ENCODE results near the gene DIPK1C.

GRCh38 chr18:74430231-74430630 is 26.9 kb downstream of the DIPK1C start:
- no peak for TF ChIP-seq RCOR1 (IDR thresholded peaks at IDR 0.05; ENCODE audit: borderline replicate concordance in 1 of 2, low read depth in 2 of 2, low read length in 2 of 2)
- TF ChIP-seq ZNF449 (CRISPR knock-in tag; IDR thresholded peaks at IDR 0.05), result no peak
- TF ChIP-seq ZBTB49 (CRISPR knock-in tag; IDR thresholded peaks at IDR 0.05; ENCODE audit: borderline replicate concordance), result no peak
- no peak for TF ChIP-seq ARID4B (CRISPR knock-in tag; IDR thresholded peaks at IDR 0.05)
- no peak for TF ChIP-seq RFX5 (IDR thresholded peaks at IDR 0.05; ENCODE audit: low read depth, low read length)
- no peak for TF ChIP-seq EGR1 (conservative IDR thresholded peaks at IDR 0.05)
